WERI-Rb-1 (cell line): Measurements from ENCODE around the gene TDRKH.
"Not testable (repeated sequence)": the region's sequence is repeated elsewhere in the genome, so short reads cannot be mapped to it uniquely, and the experiment has no call there.

ENCODE experiments used
- DNase-seq: peaks from one replicate; pipeline ENCODE4 v3.0.0-alpha.2; 2020
- H3K27ac ChIP-seq: fragments of 250-450 bp; sonication (Bioruptor Pico); 2 replicates; pipeline ENCODE4 v1.5.1; 2020; ENCODE audit warnings: mild to moderate bottlenecking, moderate library complexity
- H3K27me3 ChIP-seq: fragments of 250-450 bp; sonication (Bioruptor Pico); 2 replicates; pipeline ENCODE4 v1.5.1; 2021; ENCODE audit warnings: mild to moderate bottlenecking, low read depth, moderate library complexity; ENCODE audit not compliant: insufficient read depth, severe bottlenecking
- H3K36me3 ChIP-seq: fragments of 250-450 bp; sonication (Bioruptor Pico); 2 replicates; pipeline ENCODE4 v1.5.1; 2020; ENCODE audit warnings: mild to moderate bottlenecking, moderate library complexity
- H3K4me3 ChIP-seq: 2 replicates; pipeline ENCODE4 v1.5.1; 2011; ENCODE audit warnings: low read depth, mild to moderate bottlenecking, control low read depth, low read length
- H3K9me3 ChIP-seq: fragments of 250-450 bp; sonication (Bioruptor Pico); 2 replicates; pipeline ENCODE4 v1.5.1; 2021; ENCODE audit warnings: mild to moderate bottlenecking, moderate library complexity; ENCODE audit not compliant: severe bottlenecking
- CTCF ChIP-seq: IDR thresholded peaks from 2 replicates; pipeline ENCODE4 v1.5.1; 2011; ENCODE audit warnings: low read depth, mild to moderate bottlenecking, control low read depth, inconsistent platforms, low read length

The TDRKH gene

GRCh38 chr1:151741516-151741915 is 48.8 kb downstream of the TDRKH start:
- H3K27ac ChIP-seq: no peak overlapping the region
- no peaks in the 10 kb centered on the region for H3K36me3 ChIP-seq
- DNase-seq: no peak
- H3K9me3 ChIP-seq: peaks cover 18% of the 10 kb centered on the region
- no peak overlapping the region for H3K4me3 ChIP-seq
- no peak for TF ChIP-seq CTCF
- H3K27me3 ChIP-seq: no peaks in the 10 kb centered on the region

- peak; percentile 2 for DNase-seq
- H3K27me3 ChIP-seq: no peaks in the 10 kb centered on the region
- no peak overlapping the region for H3K27ac ChIP-seq
Observed at GRCh38 chr1:151739590-151740355, 50.5 kb downstream of the TDRKH start.

GRCh38 chr1:151737479-151737878 is 52.8 kb downstream of the TDRKH start:
- H3K27me3 ChIP-seq: no peaks in the 10 kb centered on the region
- no peak overlapping the region for H3K27ac ChIP-seq
- no peak overlapping the region for H3K4me3 ChIP-seq
- peaks cover 18% of the 10 kb centered on the region for H3K9me3 ChIP-seq
- DNase-seq: peak; percentile 9
- H3K36me3 ChIP-seq: no peaks in the 10 kb centered on the region
- no peak for TF ChIP-seq CTCF

More at GRCh38 chr1:151739590-151740355, 50.5 kb downstream of the TDRKH start:
- no peak overlapping the region for H3K4me3 ChIP-seq
- H3K9me3 ChIP-seq: peaks cover 18% of the 10 kb centered on the region
- no peak for TF ChIP-seq CTCF
- no peaks in the 10 kb centered on the region for H3K36me3 ChIP-seq

GRCh38 chr1:151737026-151737425 is 53.3 kb downstream of the TDRKH start:
- H3K27me3 ChIP-seq: no peaks in the 10 kb centered on the region
- no peak overlapping the region for H3K4me3 ChIP-seq
- no peaks in the 10 kb centered on the region for H3K36me3 ChIP-seq
- H3K27ac ChIP-seq: no peak overlapping the region
- TF ChIP-seq CTCF: no peak
- peaks cover 18% of the 10 kb centered on the region for H3K9me3 ChIP-seq
- DNase-seq: no peak

- not testable (repeated sequence) for H3K27ac ChIP-seq, H3K36me3 ChIP-seq, H3K27me3 ChIP-seq, H3K4me3 ChIP-seq
- TF ChIP-seq CTCF: peak; percentile 40; the same call in 1 of the 2 replicates
- peaks cover 21% of the 10 kb centered on the region for H3K9me3 ChIP-seq
- DNase-seq: peak; percentile 50
Observed at GRCh38 chr1:151733995-151734394, 56.3 kb downstream of the TDRKH start.

- Histone ChIP-seq H3K27me3 (no peaks in the 10 kb centered on the region), H3K4me3 (no peak overlapping the region), H3K27ac (no peak overlapping the region), H3K36me3 (no peaks in the 10 kb centered on the region; the same call in 1 of the 2 replicates), H3K9me3 (peaks cover 17% of the 10 kb centered on the region)
- TF ChIP-seq CTCF: no peak
- DNase-seq: peak; percentile 9
Observed at GRCh38 chr1:151733126-151733525, 57.2 kb downstream of the TDRKH start.
